H54 (cell line): Measurements from ENCODE around the gene AFF2.

ENCODE experiments used
- DNase-seq: peaks from one replicate; pipeline ENCODE4 v3.0.0; 2011; ENCODE audit warnings: low spot score, mixed read lengths; ENCODE audit not compliant: insufficient read length
- FAIRE-seq: peaks from 3 replicates; lab custom pipeline; 2011; peaks lifted over from hg19 to GRCh38; lab: Jason Lieb, UNC
- POLR2A ChIP-seq: IDR thresholded peaks from 2 replicates; pipeline ENCODE4 v1.6.1; 2011; ENCODE audit warnings: low read depth, mild to moderate bottlenecking, low read length

AFF2 gene

GRCh38 chrX:149021159-149021558, 520.7 kb downstream of the AFF2 start:
- FAIRE-seq = no peak
- no peak for TF ChIP-seq POLR2A
- DNase-seq = no peak

- no peak for DNase-seq
- no peak for TF ChIP-seq POLR2A
- FAIRE-seq = no peak
Measured at GRCh38 chrX:149022485-149022884, 522.1 kb downstream of the AFF2 start.

- no peak for FAIRE-seq
- TF ChIP-seq POLR2A = no peak
Measured at GRCh38 chrX:149032449-149032848, 532.0 kb downstream of the AFF2 start.

GRCh38 chrX:149036086-149036485, 535.7 kb downstream of the AFF2 start:
- TF ChIP-seq POLR2A = no peak
- FAIRE-seq = no peak
- no peak for DNase-seq

More at GRCh38 chrX:149032449-149032848, 532.0 kb downstream of the AFF2 start:
- DNase-seq = no peak

- no peak for FAIRE-seq
- TF ChIP-seq POLR2A = no peak
- DNase-seq = no peak
Measured at GRCh38 chrX:149037281-149037870, 537.0 kb downstream of the AFF2 start.

GRCh38 chrX:149039057-149039456, 538.6 kb downstream of the AFF2 start:
- DNase-seq = no peak
- no peak for FAIRE-seq
- no peak for TF ChIP-seq POLR2A

GRCh38 chrX:149040873-149041535, 540.6 kb downstream of the AFF2 start:
- TF ChIP-seq POLR2A = no peak
- no peak for DNase-seq
- FAIRE-seq = no peak

- FAIRE-seq (no peak), DNase-seq (no peak)
- TF ChIP-seq POLR2A = no peak
Measured at GRCh38 chrX:149043401-149043800, 543.0 kb downstream of the AFF2 start.

- no peak for FAIRE-seq
- no peak for DNase-seq
- no peak for TF ChIP-seq POLR2A
Measured at GRCh38 chrX:149044471-149044870, 544.1 kb downstream of the AFF2 start.

- FAIRE-seq (no peak), DNase-seq (no peak)
- no peak for TF ChIP-seq POLR2A
Measured at GRCh38 chrX:149045645-149046210, 545.3 kb downstream of the AFF2 start.
